Kasumi-1 (cell line): Measurements from ENCODE around the gene MYF6.
"Not testable (repeated sequence)": the region's sequence is repeated elsewhere in the genome, so short reads cannot be mapped to it uniquely, and the experiment has no call there.

Experiments used
- DNase-seq, 2 experiments: peaks; one replicate each; lab custom pipeline; 2025; lab: John Stamatoyannopoulos, UW

MYF6 gene

GRCh38 chr12:80707126-80707829 is at the start of gene MYF6:
MYF6 (plus strand) TSS chr12:80707634; CDS start chr12:80707720, 86 bp downstream.
- no peak for DNase-seq

DNA sequence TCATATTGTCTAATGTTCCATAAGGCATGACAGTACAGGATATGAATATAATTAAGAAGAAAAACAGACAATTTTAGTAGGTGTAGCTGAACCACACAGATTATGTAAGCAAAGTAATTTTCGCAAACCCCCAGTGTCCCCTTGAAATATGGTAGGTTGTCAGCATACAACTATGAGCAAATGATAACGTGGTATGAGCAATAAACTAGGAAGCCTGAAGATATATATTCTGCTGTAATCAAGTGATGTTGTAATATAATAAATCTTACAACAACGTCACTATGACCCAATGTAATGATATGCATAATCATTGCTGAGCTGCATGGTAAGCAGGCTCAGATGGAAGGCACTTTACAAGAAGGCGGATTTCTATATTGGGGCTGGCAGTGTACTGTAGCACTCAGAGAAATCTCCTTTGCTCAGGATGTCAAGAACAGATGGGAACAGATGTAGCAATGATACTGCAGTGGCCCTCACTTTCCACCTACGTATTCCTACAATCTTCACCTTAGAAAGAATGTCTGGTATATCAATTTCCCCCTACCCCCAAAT is 47.8 kb upstream of the MYF6 start:
- no peak for DNase-seq

GRCh38 chr12:80662586-80662985 is 44.8 kb upstream of the MYF6 start:
- DNase-seq = no peak

- DNase-seq = no peak
These were observed 37.2 kb upstream of the MYF6 start for GRCh38 chr12:80670214-80670613.

- not testable (repeated sequence) for DNase-seq
These were observed 31.3 kb upstream of the MYF6 start for GRCh38 chr12:80676042-80676636.

DNA sequence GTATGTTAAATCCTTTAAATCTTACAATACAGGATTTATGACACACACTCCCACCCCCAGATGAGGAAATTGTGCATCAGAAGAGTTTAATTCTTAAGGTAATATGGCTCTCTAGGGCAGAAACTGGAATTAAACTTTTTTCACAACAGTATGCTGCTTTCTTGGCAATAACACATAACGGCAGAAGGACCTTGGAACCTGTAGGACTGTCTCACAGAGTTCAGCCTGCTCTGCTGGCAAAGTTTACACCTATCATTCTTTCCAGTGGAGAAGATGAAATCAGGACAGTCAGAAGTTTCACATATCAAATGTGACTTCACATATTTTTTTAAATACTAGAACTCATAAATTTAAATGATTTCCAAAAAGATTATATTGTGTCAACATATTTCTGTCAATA is 30.6 kb upstream of the MYF6 start:
- no peak for DNase-seq

DNA sequence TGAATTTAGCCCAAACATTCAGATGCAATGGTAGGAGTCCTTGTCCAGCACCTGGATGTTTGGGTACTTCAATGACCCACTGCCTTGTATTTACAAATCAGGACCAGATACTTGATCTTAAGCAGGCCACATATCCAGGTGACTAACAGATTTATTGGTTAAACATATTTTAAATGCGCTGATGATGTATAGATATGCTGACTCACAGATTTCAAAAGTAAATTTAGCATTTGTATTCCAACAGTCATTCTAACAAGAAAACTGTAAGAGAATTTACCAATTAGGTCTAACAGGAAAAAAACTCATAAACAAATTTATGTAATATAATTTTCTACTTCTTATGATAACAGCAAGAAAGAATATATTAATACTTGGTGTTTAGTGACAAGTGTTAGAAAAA is 29.4 kb upstream of the MYF6 start:
- DNase-seq = no peak

DNA sequence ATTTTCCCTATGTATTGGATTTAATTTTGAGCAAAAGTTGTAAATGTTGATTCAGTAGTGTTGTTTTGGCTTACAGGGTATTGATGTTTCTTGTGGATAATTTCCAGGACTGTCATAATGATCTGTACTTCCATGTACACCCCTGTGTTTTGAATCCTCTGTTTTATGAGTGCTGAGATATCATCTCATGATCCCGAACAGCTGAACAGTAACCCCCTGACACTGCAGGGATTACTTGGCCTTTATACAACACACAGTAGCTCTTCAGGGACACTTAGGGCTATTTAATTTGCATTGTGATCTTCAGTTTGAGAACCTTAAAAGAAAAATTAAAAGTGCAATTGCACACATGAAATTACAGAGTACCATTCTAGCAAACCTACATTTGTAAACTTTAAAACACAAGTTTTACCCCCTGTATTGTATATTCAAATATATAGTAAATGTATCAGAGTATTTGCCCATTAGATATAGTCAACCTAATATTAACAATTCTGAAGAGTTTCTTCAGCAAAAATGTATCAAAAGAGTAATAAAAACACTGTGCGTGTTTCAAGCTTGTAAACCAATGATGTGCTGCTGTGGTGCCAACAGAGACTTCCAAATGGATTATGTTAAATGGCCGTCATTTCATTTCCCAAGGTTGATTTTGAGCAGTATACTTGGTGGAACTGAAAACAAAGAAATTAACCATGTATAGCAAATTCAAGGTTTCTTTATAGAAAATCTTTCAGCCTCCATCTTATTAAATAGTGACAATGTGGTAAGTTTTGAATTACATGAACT is 27.9 kb upstream of the MYF6 start:
- DNase-seq = no peak

DNA sequence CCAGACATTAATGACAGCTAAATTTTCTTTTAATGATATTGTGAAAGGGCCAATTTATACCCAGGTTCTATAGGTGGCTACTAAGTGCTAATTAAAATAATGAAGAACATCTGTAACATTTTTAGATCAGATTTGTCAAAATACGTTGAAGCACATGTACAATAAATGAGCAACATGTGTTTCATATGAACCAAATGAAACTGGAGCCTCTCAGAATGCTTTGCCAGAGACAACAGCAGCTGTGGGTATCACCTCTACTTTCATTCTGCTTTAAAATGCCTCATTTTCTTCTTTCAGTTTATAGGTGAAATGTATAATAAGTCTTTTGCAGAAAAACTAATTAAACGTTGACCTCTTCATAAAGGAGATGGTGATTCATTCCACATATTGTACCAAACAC is 26.1 kb upstream of the MYF6 start:
- no peak for DNase-seq

DNA sequence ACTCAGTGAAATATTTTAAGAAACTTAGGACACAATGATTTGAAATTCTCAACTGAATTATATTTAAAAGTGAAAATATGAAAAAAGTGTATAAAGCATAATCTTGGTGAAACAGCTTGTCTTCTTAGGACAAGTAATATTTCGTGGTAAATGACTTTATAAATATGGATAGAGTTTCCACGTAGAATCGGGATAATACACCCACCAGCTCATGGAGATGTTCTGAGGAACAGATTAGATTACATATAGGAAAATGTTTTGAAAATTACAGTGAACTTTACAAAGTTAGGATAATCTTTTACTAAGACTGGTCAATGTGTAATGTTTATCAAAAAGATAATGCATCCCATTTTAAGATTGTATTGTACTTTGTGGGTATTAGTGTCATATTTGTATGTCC is 25.6 kb upstream of the MYF6 start:
- no peak for DNase-seq

GRCh38 chr12:80684077-80684495 is 23.3 kb upstream of the MYF6 start:
- no peak for DNase-seq

GRCh38 chr12:80690090-80690489 is 17.3 kb upstream of the MYF6 start:
- DNase-seq = no peak

DNA sequence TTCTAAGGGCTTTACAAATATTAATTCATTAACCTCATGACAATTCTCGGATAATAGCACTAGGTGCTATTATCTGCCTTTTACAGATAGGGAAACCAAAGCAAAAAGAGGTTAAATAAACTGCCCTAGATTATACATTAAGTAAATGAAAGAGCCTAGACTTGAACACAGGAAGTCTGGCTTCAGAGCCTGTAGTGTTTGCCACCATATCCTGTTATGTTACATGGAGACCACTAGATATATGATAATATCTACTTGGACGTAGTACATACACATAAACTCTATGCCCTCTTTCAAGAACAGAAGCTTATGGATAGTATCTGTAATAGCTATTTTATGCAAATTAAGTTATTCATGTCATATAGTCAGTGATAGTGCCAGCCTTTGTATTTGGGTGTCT is 16.9 kb upstream of the MYF6 start:
- no peak for DNase-seq

DNA sequence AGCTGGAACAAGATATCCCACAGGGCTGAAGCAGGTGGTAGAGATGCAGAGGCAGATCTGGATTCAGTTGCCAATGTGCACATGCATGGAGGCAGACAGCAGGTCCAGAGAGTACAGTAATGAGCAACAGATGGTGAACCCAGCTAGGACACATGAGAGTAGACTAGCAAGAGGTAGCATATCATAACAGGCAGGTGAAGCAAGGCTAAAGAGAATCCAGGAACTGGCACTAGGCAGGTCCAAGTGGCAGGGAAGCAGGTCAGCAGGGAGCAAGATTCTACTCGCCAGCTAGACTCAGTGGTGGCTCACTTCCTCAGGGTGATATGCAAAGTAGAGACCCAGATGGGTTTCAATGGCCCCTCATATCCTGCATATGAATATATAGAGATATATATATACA is 15.3 kb upstream of the MYF6 start:
- no peak for DNase-seq

DNA sequence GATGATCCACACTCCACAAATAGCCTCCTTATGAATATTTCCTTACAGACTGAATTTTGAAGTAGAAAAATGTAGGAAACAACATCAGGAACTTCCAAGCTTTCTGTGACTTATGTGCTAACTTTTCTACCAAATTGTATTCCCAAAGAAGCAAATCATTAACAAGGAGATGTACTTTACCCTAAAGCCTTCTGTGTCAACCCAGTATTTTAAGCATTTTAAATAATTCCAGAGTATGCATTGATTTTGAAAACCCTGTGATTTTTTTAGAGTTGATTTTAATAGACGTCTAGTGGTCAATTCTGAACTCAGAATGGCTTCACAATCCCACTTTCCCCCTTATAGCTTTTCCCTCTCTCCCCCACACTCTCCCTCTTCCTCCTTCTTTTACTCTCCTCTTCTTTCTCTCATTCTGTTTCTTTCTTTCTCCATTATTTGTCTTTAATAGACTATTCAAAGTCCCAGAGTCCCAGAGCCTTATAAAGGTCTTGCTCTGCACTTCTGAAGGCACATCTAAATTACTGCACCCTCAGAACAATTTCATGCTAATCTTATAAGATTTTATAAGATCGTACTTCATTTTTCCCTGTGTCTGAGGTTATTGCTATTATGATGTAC is 10.1 kb upstream of the MYF6 start:
- DNase-seq = no peak

- no peak for DNase-seq
These were observed 9.2 kb upstream of the MYF6 start for GRCh38 chr12:80698256-80698655.

DNA sequence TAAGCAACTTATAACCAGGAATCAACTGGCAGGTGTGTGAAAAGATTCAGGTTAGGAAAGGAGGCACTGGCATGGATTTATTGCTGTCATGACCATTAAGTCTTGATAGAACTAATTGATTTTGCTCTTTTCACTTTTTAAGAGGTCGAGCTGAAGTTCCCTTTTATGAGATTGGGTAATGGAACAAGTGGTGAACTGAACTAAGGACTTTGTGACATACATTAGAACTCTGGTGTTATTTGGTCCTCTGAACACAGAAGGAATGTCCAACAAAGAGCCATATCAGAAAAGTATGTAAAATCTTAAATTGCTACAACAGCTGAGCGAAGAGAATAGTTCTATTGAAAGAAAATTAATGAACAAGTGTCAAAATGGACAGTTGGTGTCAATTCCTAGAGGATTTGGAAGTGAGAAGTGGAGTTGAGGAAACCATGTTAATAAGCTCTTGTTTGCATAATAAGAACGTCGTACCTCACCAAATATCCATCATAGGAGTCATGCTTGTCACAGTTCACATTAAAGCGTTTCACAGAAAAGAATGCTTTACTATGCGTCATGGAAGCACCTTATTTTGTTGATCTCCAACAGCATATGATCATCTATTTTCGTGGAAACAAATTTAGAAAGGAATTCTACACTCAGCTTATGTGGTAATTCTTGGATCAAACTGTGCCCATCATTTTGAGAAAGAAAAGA is 8.4 kb upstream of the MYF6 start:
- no peak for DNase-seq

- DNase-seq = no peak
These were observed 7.1 kb upstream of the MYF6 start for GRCh38 chr12:80700327-80700726.

DNA sequence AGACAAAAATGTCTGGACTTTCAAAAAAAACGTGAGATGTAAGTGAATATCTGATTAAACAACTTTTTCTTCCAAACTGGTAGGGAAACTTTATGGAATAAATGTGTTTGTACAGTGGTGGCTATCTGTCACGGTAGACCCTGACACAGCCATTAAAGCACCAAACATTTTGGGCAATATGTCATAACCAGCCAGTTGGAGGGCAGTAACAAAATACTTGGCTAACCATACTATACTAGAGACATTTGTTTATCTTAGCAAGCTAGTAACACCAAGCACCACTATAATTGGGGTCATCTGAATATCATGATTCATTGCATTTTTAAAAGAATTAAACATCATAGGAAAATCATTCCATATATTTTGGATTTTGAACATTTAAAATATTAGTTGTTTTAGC is 6.0 kb upstream of the MYF6 start:
- DNase-seq = no peak

DNA sequence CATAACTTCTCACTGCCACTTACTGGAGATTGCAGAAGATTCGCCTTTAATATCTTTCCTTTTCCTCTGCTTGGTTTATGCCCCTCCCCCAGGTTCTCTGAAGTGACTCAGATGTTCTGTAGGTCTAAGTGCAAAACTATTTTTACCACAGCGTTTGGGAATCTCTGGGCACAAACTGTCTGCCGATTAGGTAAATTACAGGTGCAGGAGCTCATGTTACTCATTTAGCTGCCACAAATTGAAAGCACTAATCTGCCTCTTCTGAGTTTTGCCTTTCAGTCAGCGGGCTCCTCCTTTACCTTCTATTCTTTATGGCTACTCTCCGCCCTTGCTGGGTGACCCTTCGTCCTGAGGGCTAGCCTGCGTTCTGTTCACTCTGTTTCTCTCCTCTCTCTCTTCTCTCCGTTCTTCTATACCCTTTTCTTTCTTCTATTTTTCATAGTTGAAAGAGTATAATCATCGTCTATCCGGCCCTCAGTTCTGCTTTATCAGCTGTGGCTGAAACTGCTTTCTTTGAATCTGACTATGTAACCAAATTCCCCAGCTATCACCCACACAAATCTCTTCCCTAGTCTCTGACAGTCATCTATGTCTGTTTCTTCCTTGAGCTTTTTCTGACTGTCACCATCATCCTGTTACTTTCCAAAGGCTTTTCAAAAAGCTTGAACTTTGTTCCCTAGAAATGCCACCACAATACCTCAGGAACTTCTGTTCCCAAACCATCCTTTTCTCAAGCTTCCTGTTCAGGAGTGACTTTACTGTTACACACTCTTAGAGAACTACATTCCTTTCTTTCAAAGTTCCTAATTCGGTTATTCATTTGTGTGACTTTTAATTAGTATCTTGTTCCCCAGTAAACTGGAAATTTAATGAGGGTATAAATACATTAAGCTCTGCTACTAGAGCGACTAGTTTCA is 4.3 kb upstream of the MYF6 start:
- DNase-seq = no peak

DNA sequence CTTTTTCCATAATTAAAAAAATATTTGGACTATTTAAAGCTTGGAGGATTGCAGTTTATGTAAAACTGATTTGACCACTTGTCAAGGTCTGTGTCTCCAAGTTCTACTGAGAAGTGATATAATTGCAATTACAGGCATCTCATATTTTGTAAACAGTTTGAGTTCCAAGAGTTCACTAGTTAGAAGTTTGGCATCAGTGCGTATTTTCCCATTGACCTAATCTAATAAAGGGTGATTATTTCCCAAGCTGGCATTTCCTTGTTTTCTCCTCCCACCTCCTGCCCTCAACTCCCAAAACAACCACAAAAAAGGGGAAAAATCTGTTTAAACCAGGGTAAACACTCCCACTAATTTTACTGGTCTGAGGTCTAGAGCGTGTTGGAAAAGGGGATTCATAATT is 3.0 kb upstream of the MYF6 start:
- no peak for DNase-seq
